Measurements from ENCODE around the gene CDKN2B-AS1. TPM values are rescaled to one million over a fixed set of nuclear protein-coding genes. Genes with fewer than 3 reads are reported as not detected.

CDKN2B-AS1 gene
- total RNA-seq, 2 donors from 2014 or later, result not detected

DNA sequence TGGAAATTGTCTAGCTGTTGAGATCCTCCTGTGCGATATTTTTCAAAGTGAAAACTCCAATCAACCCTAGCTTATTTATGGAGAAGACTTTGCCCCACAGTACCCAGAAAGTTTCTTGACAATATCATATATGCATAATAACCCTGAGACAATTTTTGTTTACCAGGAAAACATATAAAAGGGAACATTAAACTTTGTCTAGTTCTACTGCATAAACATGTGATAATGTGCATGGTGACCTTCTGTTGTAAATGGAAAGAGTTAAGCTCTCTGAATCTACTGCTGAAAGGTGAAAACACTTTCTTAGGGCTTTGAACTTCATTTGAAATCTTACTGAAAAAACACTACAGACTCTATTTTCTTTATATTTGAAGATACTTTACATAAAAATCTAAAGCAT is 46.8 kb downstream of the CDKN2B-AS1 start:
- Histone ChIP-seq H3K4me3 (no peak overlapping the region), H3K4me1 (ENCODE audit: control insufficient read depth in 1 of 2, low read depth in 2 of 2) (no peaks in the 10 kb centered on the region), H3K9me3 (no peaks in the 10 kb centered on the region), H3K27me3 (replicated peaks; ENCODE audit: insufficient read depth) (no peaks in the 10 kb centered on the region), H3K27ac (no peak overlapping the region), H3K36me3 (no peaks in the 10 kb centered on the region)
- DNase-seq (ENCODE audit: low spot score) (no peak), ATAC-seq (ENCODE audit: insufficient number of reproducible peaks, low FRiP score, low read depth) (no peak)
- TF ChIP-seq, protein P1, sequence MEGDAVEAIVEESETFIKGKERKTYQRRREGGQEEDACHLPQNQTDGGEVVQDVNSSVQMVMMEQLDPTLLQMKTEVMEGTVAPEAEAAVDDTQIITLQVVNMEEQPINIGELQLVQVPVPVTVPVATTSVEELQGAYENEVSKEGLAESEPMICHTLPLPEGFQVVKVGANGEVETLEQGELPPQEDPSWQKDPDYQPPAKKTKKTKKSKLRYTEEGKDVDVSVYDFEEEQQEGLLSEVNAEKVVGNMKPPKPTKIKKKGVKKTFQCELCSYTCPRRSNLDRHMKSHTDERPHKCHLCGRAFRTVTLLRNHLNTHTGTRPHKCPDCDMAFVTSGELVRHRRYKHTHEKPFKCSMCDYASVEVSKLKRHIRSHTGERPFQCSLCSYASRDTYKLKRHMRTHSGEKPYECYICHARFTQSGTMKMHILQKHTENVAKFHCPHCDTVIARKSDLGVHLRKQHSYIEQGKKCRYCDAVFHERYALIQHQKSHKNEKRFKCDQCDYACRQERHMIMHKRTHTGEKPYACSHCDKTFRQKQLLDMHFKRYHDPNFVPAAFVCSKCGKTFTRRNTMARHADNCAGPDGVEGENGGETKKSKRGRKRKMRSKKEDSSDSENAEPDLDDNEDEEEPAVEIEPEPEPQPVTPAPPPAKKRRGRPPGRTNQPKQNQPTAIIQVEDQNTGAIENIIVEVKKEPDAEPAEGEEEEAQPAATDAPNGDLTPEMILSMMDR (IDR thresholded peaks at IDR 0.05), result no peak

DNA sequence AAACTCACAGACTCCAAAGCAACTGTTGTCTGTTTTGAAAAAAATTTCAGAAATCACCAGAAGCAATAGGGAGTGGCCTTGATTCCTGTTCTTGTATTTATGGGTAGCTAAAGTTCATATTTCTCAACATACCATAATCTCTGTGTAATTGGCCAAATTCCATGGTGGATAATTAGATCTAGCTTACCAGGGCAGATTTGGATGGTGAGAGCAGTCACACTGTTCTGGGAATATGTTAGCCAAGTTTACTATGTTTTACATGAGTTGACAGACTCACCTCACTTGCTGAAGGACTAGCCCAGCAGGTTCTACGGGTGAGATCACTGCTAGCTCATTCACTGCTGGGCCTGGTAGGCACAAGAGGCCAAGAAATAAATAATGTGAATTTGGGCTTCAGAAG is 47.2 kb downstream of the CDKN2B-AS1 start:
- no peak for ATAC-seq (ENCODE audit: insufficient number of reproducible peaks, low FRiP score, low read depth)
- no peaks in the 10 kb centered on the region for H3K4me1 ChIP-seq (ENCODE audit: control insufficient read depth in 1 of 2, low read depth in 2 of 2)
- no peaks in the 10 kb centered on the region for H3K27me3 ChIP-seq (replicated peaks; ENCODE audit: insufficient read depth)
- H3K36me3 ChIP-seq, result no peaks in the 10 kb centered on the region
- H3K9me3 ChIP-seq, result no peaks in the 10 kb centered on the region
- no peak overlapping the region for H3K27ac ChIP-seq
- H3K4me3 ChIP-seq, result no peak overlapping the region
- TF ChIP-seq, protein P1 (IDR thresholded peaks at IDR 0.05), result no peak
- DNase-seq (ENCODE audit: low spot score), result no peak

DNA sequence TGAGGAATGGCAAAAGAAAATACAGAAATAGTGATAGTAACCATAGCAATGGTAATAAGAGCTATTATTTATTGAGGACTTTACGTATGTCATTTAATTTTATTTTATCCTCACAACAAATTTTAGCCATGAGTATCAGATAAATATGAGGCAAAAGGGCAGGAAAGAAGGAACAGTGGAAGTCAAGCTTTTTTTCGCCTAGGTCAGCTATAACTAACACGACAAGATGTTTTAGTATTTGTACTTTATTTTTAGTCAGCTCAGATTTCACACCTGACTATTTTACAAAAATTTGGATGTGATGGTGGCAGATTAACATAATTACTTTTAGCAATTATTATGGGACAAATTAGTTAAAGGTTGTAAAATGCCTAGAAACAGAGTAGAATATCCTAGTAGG is 49.3 kb downstream of the CDKN2B-AS1 start:
- TF ChIP-seq, protein P1 (IDR thresholded peaks at IDR 0.05), result no peak
- no peaks in the 10 kb centered on the region for H3K4me1 ChIP-seq (ENCODE audit: control insufficient read depth in 1 of 2, low read depth in 2 of 2)
- no peak overlapping the region for H3K4me3 ChIP-seq
- DNase-seq (ENCODE audit: low spot score) (no peak), ATAC-seq (ENCODE audit: insufficient number of reproducible peaks, low FRiP score, low read depth) (no peak)
- no peak overlapping the region for H3K27ac ChIP-seq
- H3K36me3 ChIP-seq, result no peaks in the 10 kb centered on the region
- no peaks in the 10 kb centered on the region for H3K27me3 ChIP-seq (replicated peaks; ENCODE audit: insufficient read depth)
- no peaks in the 10 kb centered on the region for H3K9me3 ChIP-seq

DNA sequence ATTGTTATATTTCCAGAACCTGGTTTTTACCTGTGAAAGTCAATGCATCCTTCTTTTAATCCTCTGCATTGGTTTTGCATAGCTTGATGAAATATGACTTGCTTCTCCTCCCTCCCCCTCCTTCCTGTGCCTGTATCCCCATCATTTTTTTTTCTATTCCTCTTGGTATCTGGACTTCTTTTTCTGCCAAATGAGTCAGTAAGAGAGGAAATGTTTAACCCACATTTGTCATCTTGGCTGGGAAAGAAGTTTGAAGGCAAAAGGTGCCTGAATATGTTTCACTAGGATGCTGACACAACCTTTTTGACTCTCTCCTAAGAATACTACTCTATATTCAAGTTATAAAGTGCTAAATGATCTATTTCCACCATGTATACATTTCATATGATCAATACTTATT is 50.0 kb downstream of the CDKN2B-AS1 start:
- TF ChIP-seq, protein P1 (IDR thresholded peaks at IDR 0.05), result no peak
- Histone ChIP-seq H3K27ac (no peak overlapping the region), H3K27me3 (replicated peaks; ENCODE audit: insufficient read depth) (no peaks in the 10 kb centered on the region), H3K9me3 (no peaks in the 10 kb centered on the region), H3K4me3 (no peak overlapping the region), H3K4me1 (ENCODE audit: control insufficient read depth in 1 of 2, low read depth in 2 of 2) (no peaks in the 10 kb centered on the region), H3K36me3 (no peaks in the 10 kb centered on the region)
- ATAC-seq (ENCODE audit: insufficient number of reproducible peaks, low FRiP score, low read depth), result no peak
- no peak for DNase-seq (ENCODE audit: low spot score)

DNA sequence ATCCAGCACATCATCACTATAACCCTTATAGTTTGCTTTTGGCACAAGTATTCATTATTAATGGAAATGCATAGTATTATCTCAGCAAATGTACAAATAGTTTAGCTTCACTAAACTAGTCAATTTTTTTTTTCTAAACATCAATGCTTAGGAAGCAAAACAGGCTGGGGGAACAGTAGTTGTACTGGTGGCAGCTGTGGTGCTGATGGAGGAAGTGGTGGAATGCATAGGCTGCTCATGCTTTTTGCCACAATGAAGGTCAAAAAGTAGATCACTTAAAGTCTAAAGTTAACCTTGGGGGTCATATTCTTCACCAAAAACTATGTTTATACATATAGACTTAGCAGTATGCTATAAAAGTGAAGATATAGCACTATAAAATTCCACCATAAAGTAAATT is 50.8 kb downstream of the CDKN2B-AS1 start:
- Histone ChIP-seq H3K4me1 (ENCODE audit: control insufficient read depth in 1 of 2, low read depth in 2 of 2) (no peaks in the 10 kb centered on the region), H3K27ac (no peak overlapping the region), H3K36me3 (no peaks in the 10 kb centered on the region), H3K4me3 (no peak overlapping the region), H3K27me3 (replicated peaks; ENCODE audit: insufficient read depth) (no peaks in the 10 kb centered on the region), H3K9me3 (no peaks in the 10 kb centered on the region)
- DNase-seq (ENCODE audit: low spot score) (no peak), ATAC-seq (ENCODE audit: insufficient number of reproducible peaks, low FRiP score, low read depth) (no peak)
- TF ChIP-seq, protein P1 (IDR thresholded peaks at IDR 0.05), result no peak

All from thoracic aorta (tissue), 2 donors.